ENCODE measurements around the gene XYLT1.

XYLT1 gene

GRCh38 chr16:17128791-17129190 lies 342.0 kb downstream of the XYLT1 start:
- no peak for DNase-seq

- no peak for DNase-seq
Measured at GRCh38 chr16:17126156-17126555, 344.6 kb downstream of the XYLT1 start.

GRCh38 chr16:17125671-17126070 lies 345.1 kb downstream of the XYLT1 start:
- DNase-seq: no peak

- no peak for DNase-seq
Measured at GRCh38 chr16:17117906-17118577, 352.7 kb downstream of the XYLT1 start.

GRCh38 chr16:17116595-17117322 lies 354.0 kb downstream of the XYLT1 start:
- DNase-seq: no peak

- DNase-seq: no peak
Measured at GRCh38 chr16:17109413-17109812, 361.3 kb downstream of the XYLT1 start.

- DNase-seq: no peak
Measured at GRCh38 chr16:17108596-17108995, 362.2 kb downstream of the XYLT1 start.

- no peak for DNase-seq
Measured at GRCh38 chr16:17107450-17107849, 363.3 kb downstream of the XYLT1 start.

- no peak for DNase-seq
Measured at GRCh38 chr16:17106243-17106791, 364.4 kb downstream of the XYLT1 start.

- no peak for DNase-seq
Measured at GRCh38 chr16:17105239-17105797, 365.4 kb downstream of the XYLT1 start.

GRCh38 chr16:17104654-17105053 lies 366.1 kb downstream of the XYLT1 start:
- DNase-seq: no peak

- no peak for DNase-seq
Measured at GRCh38 chr16:17103216-17103615, 367.5 kb downstream of the XYLT1 start.

- no peak for DNase-seq
Measured at GRCh38 chr16:17101646-17102045, 369.1 kb downstream of the XYLT1 start.

- no peak for DNase-seq
Measured at GRCh38 chr16:17098685-17099084, 372.1 kb downstream of the XYLT1 start.

GRCh38 chr16:17084130-17084529 lies 386.6 kb downstream of the XYLT1 start:
- DNase-seq: no peak

GRCh38 chr16:17083628-17084027 lies 387.1 kb downstream of the XYLT1 start:
- DNase-seq: no peak

- DNase-seq: no peak
Measured at GRCh38 chr16:17082095-17082882, 388.5 kb downstream of the XYLT1 start.

- DNase-seq: no peak
Measured at GRCh38 chr16:17080105-17080504, 390.7 kb downstream of the XYLT1 start.

GRCh38 chr16:17078931-17079631 lies 391.7 kb downstream of the XYLT1 start:
- no peak for DNase-seq

- no peak for DNase-seq
Measured at GRCh38 chr16:17076818-17077498, 393.8 kb downstream of the XYLT1 start.

- no peak for DNase-seq
Measured at GRCh38 chr16:17076092-17076754, 394.5 kb downstream of the XYLT1 start.
